GM18861 (cell line): Measurements from ENCODE around the gene MBP.

Experiments used
- ATAC-seq: cut with Tn5 transposase; IDR thresholded peaks from one replicate; pipeline ENCODE4 v1.9.1; 2021; ENCODE audit not compliant: unreplicated experiment

MBP gene

DNA sequence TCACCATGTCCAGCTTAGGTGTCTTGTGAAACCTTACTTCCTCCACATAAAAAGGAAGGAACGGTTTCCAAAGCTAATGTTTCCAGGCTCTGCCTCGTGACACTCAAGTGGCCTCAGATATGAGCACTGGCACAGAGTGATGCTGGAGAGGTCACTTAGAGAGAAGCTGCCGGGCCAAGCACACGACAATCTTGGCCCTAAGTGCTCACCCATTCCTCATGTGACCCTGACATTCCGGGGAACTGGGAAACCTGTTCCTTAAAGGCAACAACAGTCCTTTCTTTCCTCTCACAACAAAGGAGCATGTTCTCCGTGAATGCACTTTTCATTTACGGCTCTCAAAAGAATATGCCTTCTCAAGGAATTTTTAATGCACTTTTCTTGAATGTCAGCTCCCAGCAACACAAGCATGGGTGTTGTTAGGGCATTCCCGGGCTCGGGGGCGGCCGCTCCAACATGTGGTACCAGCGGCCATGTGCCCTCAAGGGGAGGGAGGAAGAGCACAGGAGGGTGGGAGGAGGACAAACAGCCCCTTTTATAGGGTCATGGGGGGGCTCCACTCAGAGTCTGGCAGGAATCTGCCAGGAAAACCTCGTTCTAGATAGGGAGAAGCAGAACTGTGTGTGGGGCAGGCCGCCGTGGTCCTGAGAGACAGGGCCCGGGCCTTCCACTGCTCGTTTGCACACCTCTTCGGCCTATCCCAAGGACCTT is 118.6 kb downstream of the MBP start:
- ATAC-seq, result no peak

DNA sequence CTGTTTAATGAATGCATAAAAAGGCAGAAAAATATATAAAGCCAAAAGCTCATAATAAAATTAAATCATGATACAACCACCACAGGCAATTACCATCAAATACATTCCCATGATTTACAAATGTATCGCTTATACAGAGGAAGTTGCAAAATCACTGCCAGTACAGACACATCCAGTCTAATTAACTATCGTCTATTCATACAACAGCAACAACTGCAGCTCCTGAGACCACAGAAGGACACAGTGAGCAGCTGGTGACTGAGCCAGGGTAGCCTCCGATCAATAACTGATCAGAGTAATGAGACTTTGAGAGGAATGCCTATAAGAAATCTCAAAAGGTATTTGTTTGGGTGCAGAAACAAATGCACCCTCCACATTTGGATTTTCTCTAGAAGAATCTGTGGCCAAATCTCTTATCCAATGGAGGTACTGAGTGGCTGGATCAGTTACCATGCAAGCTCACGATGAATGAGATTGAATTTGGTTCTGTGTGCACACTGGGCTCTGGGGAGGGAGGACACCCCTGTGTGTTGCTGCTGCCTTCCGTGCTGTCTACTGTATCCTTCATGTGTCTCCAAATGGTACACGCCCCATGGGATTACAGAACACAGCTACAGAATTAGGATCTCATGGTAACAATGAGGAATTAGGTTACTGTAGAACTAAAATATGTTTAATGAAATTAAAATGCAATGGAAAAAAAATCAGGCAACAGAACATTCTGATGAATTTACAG is 119.6 kb downstream of the MBP start:
- no peak for ATAC-seq

DNA sequence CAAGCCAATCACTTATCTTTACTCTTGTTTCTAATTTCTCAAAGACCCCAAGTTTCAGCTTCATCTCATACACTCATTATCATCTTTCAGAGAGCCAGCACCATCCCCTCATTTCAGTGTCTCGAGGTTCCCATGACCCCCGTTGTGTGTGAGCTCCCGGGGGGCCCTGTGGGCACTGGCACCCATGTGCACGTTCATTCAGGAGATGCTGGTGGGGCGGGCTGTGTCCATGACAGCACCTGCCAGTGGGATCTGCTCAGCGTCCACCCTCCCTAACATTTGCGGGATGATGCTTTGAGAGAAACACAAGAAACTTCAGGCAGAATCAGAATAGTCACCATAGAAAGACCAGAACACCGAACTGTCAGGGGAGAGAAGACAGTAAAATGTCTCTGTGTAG is 120.5 kb downstream of the MBP start:
- no peak for ATAC-seq

DNA sequence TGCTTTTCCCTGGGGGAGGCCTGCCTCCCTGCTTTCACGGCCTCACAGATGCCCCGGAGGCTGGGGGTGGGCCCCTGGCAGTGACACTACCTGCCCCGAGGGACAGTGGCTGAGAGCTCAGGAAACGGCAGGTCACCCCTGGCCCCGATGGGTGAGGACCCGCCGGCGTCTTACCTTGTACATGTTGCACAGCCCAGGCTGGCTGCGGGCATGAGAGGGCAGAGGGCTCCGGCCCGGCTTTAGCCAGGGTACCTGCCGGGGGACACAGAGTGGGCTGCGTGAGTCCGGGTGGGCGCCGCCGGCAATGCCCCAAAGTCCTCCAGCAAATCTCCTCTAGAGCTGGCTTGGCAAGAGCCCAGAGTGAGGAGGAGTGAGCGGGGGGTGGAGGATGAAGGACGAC is 122.9 kb downstream of the MBP start:
- ATAC-seq, result no peak

DNA sequence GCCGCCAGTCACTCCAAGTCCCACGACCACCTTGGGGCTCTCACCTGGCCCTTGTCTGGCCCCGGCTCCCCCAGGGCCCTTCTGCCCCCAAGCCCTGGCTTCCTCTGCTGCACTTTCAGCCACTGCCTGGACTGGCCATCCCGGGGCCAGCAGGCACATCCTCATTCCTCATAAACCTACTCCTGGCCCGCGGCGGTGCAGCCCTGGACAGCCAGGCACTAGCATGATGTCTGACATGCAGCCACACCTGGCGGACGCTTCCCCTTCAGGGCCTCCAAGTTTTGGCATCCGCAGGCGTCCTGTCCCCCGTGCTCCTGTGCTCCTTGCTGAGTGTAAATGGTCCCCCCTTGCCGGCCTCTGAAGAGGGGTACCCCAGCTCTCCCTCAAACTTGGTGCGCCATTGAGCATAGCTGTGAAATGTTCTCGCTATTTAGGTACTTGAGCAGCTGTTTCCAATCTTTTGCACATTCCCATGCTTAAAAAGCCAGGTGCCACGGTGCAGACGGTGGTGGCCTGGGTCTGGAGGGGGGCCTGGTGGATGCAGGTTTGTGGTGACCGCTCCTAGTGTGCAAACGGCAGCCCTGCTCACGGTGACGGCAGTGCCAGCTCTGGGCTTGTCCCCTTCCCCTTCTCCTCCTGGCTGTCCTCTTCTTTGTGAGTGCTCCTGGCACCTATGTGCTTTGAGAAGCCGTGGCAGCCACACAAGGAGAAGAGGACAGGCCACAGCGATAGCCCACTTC is 123.8 kb downstream of the MBP start:
- ATAC-seq, result no peak

DNA sequence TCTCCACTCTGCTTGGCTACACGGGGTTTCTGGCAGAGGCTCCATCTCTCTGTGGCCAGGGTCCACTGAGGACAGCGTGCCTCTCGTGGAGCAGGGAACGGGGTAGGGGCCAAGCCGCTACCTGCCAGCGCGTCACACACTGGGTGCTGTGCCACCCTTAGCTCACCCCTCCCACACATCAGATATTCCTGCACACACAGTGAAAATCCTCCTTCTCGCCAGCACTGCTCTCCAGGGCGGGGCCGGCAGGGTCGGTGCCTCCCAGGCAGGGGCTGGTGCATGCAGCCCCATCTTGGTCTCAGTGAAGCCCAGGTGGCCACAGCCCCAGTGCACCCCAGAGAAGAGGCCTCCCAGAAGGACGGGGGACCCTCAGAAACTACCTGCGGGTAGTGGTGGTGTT is 124.6 kb downstream of the MBP start:
- ATAC-seq, result no peak

DNA sequence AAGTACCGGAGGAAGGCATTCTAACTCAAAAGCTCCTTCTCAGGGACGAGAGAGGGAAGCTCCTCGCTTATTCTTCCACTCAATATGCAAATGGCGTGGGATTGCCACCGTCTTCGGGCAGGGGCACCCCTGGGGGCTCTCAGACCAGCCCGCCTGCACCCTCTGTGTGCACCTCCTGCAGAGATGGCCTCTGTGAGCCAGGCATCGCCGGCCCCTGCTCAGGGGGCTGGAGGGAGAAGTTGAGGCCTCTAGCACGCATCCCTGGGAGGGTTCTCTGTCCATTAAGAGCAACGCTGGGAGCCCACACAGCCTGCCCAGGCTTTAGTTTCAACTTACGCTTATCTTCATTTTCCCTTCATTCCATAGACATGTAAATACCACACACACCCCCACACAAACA is 125.3 kb downstream of the MBP start:
- no peak for ATAC-seq

DNA sequence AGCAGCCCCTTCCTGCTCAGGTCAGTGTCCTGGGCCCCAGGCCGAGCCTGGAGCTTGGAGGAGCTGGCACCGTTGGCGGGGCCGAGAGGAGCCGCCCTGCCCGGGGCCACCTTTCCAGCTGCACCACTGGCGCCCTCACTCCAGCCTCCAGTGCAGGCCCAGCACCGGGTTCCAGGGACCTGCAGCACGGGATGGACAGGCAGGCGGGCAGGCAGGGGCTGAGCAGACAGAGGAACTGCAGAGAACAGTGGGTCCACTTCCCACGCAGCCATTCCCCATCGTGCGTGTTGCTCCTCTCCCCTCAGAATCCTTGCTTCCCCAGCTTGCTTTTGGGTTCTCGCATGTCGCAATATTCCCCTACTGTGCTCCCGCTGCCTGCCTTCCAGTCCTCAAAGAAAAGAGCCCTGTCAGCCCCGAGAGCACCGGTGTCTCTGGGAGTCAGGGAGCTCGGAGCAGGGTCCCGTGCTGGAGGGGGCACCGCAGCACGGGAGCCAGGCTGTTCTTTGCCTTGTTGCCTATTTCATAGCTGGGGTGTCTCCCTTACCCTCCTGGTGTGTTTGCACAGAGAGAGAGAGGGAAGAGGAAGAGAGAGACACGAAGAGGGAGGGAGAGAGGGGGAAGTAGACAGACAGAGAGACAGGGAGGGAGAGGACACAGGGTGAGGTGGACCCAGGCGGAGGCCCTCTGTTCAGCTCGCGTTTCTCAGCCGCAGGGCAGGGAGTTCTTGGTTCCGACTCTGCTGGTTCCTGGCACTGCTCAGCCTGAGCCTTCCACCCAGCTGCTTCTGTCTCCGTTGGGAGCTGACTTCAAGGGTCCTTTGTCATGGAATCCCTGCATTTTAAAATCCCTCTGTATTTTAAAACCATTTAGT is 126.0 kb downstream of the MBP start:
- ATAC-seq, result no peak

DNA sequence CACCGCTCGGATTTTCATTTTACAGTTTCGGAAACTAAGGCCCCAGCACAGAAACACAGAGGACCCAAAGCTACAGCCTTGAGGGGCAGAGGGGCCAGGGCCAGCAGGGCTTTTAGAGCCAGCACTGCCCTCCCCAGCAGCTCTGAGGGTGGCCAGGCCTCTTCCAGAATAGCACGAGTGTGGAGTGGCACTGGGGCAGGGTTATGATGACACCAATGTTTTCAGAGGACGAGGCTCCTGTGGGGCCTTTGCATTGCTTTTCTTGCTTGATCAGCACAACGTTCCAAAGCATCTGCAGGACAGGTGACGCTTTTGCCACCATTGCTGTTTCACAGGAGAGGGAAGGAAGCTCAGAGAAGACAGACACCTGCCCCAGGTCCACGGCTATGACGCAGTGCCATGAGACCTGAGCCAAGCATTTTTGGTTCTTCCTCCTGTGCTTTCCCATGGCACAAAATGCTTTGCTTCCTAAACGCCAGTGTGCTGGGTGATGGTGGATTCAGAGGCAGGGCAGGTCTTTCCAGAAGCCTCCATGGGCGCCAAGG is 126.9 kb downstream of the MBP start:
- no peak for ATAC-seq

DNA sequence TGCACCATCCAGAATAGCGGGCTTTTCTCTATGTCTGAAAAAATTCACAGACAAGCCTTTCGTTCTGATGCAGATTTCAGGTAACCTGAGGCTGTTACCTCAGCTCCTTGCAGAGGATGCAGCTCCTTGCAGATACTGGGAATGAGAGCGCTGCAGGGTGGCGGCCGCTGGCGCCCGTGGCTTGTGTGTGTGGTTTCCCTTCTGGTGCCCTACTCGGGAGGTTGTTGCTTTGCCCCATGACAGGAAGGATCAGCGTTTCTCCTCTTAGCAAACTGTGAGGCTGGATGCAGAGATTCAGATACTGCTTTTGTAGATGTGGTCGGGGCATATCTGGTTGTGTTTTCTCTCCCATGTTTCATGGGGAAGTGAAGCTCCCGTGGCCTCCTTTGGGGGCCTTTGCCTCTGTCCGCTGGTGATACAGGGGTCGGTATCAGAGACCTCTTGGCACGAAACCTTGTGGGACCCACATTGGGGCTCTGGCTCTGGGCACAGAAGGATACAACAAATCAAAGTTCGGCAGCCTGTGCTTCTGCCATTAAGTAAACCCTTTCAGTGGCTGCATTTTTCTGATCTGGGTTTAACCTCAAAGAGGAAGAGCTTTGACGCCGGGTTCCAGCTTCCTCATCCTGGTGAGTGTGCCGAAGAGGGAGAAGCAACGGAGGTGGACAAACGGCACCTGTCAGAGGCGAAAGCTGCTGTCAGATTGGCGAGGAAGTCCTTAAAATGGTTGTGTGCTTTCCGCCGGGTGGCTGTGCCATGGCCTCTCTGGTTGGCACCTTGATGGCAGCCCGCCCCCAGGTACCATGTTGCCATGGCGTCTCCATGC is 127.8 kb downstream of the MBP start:
- ATAC-seq, result no peak

DNA sequence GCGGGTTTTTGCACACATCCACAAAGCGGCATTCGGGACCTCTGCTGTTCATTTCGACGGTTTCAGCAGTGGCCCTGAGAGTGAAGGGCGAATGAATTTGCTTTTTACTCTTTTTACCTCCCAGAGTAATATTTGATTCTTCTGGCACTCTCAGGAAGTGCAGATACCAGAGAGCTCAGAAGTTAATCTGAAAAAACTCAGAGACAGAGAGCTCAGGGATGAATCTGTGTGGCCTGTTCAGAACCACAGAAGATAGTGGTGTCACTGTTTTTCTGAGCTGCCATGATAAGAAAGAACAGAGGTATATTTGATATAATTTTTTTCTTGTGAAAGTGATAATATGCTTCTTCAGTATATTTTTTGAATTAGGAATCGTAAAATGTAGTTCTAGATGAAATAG is 129.3 kb downstream of the MBP start:
- ATAC-seq, result no peak

DNA sequence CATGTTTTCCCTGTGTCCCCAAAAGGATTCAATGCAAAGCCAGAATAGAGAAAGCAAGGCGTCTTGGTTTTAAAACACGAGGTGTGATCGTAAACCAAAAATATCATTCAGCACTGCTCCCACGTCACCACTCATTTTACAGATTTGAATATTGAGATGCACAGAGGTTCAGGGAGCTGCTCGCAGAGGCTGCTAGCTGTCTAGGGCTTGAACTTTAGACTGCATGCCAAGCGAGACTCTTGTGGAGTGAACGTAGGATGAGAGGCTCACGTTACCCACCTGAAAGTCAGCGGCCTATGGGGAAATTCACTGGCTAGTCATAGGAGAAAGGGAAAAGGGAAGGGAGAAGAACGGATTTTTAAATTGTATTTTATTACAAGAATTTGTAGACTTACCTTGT is 130.1 kb downstream of the MBP start:
- ATAC-seq, result no peak

DNA sequence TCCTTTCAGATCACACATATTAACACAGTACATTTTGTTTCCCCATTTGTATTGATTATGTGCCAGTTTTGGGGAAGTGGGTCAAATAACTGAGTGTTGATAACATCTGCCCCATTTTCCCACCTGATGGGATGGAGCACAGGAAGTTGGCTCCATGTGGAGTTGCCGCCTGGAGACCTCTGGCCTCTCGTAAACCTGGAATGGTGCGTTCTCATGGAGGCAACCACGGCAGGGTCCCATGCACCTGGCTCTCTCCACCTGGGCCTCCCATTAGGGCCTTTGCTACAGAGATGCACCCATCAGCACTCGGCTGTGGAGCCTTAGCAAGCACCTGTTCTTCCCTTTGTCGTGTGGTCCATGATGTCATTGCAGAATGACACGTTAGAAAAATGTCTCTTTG is 130.6 kb downstream of the MBP start:
- ATAC-seq, result no peak

DNA sequence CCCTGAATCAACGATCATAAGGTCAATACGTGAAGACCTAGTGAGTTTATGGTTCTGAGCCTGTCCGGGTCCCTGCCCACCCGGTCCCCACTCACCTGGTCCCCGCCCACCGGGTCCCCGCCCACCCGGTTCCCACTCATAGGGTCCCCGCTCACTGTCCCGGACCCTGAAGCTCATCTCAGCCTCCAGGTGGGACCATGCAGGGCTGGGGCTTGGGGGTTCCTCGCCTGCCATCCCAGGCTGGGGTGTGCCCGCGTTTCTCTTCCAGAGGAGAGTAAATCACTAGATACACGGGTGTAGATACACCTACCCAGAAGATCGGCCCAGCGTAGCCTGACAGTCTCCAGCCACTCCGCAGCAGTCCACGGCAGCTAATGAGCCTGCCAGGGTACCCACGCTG is 131.5 kb downstream of the MBP start:
- no peak for ATAC-seq

DNA sequence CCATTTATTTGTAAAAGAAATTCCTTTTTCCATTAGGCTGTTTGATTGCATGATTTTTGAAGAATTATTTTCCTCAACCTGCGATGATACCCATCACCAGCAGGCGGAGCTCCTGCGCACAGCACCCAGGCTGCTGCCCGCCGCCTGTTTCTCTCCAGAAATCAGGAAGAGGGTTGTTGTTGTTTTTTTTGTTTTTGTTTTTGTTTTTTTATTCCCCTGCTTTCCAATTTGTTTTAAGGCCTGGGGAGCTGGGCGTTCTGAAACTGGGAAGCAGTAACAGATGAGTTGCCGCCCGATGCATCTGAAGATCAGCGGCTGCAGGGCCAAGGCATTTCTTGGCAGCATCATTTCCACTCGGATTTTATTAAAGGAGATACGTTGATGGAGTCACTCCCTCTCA is 132.1 kb downstream of the MBP start:
- no peak for ATAC-seq

DNA sequence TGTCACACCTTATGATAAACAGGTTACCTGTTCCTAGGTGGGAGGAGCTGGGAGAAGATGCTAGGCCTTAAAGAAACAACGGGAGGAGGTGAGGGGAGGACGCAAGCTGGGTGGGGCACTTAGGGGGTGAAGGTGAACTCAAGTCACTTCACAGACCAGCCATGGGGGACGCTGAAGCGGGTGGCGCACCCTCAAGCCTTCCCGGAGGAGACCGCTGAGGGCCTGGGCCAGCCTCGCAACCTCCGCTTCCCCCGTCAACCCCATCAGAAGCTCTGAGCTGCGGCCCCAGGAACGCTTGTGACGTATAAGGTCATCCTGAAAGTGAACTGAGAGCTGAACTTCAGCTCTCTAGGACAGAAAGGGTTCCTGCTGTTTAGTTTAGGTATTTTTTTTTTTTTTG is 133.5 kb downstream of the MBP start:
- ATAC-seq, result no peak

DNA sequence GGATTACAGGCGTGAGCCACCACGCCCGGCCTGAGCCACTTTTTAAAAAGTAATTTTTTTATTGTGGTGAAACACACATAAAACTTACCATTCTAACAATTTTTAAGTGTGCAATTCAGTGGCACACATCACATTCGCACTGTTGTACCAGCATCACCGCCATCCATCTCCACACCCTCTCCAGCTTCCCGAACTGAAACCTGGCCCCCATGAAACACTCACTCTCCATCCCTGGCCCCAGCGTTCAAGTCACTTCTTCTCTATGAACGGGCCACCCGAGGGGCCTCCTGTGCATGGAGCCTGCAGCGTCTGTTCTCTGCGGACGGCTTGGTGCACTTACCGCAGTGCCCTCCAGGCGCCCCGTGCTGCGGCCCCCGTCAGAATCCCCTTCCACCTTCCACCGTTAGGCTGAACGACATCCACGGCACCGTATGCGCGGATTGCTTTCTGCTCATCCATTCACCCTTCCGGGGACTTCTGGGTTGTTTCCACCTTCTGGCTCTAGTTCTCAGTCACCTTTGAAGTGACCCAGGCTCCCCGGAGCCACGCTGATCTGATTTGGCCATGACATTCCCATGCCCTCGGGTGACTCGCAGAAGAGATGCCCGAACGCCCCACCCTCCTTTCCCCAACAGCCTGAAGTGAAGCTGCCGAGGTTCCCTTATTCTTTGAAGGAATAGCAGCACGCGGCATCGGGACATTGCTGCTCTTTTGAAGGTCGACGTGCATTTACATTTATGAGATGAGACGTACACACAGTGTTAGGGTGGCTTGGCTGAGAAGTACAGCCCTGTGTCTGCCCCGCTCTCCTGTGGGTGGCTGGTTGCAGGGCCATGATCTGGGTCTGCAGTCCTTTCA is 134.4 kb downstream of the MBP start:
- ATAC-seq, result no peak

DNA sequence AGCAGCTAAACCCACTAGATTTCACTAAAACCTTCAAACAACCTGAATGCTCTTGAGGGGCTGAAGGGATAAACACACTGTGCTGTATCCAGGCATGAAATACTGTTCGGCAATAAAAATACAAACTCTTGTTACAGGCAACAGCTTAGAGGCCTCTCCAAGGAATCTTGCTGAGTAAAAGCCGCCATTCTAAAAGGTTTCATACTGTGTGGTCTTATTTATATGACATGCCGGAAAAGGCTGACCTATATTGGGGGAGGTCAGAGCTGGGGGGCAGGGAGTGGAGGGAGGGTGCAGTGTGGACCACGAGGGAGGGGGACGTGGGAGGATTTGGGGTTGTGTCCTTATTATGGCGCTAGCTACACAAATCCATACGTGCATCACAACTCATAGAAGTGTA is 136.2 kb downstream of the MBP start:
- ATAC-seq, result no peak

DNA sequence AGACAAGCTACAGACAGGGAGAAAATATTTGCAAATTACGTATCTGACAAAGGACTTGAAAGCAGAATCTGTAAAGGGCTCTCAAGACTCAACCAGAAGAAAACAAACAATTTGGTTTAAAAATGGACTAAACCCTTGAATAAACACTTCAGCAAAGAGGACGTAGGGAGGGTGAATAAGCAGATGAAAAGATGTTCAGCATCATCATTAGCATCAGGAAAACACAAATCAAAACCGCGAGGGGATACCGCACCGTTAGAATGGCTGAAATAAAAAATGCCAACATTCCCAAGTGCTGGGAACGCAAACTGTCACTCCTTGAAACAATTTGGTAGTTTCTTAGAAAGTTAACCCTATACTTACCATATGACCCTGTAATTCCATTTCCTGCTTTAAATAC is 136.7 kb downstream of the MBP start:
- no peak for ATAC-seq
